ENCODE results near the gene MRPL49. TPM values are rescaled to one million over a fixed set of nuclear protein-coding genes. Genes with fewer than 3 reads are reported as not detected.

The MRPL49 gene
- total and polyA plus RNA-seq, 2 of the 13 experiments (the other 11 are each of a cell fraction or from before 2014, with no cell fraction given): 39.2 to 53.3 TPM

DNA sequence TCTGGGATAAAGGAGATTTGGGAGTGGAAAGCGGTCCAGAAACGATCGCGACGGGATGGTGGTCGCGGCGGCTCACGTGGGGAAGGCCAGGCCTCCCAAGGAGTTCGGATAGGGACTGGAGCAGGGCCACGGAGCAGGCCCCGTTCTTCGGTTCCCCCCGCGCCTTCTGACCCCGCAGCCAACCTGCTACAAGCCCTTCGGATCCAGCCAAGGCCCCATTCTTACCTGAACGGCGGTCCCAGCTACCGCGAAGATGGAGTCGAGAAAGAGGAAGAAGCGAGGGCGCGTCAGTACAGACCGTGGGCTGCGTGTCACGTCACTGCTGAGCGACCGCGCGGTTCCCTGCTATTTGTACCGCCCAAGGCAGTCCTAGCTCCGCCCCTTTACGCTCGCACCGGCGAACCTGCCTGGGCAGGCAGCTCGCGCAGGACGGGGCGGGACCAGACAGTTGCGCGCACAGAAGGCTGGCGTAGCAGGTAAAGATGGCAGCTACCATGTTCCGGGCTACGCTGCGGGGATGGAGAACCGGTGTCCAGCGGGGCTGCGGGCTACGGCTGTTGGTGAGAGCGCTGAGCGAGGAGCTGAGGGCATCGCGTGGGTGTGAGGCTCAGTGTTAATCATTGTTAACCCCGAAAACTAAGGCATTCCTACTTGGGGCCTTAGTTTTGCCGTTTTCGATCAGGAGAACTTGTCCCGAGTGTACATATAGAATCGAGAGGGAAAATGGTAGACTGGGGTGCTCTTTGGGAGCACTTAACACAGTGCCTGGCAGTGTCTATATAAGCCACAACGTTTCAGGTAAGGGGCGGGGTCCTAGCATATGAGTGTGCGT is at the start of gene MRPL49, which contains the start of gene FAU (continued):
- TF ChIP-seq, protein P1, sequence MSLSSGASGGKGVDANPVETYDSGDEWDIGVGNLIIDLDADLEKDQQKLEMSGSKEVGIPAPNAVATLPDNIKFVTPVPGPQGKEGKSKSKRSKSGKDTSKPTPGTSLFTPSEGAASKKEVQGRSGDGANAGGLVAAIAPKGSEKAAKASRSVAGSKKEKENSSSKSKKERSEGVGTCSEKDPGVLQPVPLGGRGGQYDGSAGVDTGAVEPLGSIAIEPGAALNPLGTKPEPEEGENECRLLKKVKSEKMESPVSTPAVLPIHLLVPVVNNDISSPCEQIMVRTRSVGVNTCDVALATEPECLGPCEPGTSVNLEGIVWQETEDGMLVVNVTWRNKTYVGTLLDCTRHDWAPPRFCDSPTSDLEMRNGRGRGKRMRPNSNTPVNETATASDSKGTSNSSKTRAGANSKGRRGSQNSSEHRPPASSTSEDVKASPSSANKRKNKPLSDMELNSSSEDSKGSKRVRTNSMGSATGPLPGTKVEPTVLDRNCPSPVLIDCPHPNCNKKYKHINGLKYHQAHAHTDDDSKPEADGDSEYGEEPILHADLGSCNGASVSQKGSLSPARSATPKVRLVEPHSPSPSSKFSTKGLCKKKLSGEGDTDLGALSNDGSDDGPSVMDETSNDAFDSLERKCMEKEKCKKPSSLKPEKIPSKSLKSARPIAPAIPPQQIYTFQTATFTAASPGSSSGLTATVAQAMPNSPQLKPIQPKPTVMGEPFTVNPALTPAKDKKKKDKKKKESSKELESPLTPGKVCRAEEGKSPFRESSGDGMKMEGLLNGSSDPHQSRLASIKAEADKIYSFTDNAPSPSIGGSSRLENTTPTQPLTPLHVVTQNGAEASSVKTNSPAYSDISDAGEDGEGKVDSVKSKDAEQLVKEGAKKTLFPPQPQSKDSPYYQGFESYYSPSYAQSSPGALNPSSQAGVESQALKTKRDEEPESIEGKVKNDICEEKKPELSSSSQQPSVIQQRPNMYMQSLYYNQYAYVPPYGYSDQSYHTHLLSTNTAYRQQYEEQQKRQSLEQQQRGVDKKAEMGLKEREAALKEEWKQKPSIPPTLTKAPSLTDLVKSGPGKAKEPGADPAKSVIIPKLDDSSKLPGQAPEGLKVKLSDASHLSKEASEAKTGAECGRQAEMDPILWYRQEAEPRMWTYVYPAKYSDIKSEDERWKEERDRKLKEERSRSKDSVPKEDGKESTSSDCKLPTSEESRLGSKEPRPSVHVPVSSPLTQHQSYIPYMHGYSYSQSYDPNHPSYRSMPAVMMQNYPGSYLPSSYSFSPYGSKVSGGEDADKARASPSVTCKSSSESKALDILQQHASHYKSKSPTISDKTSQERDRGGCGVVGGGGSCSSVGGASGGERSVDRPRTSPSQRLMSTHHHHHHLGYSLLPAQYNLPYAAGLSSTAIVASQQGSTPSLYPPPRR (CRISPR knock-in tag; IDR thresholded peaks at IDR 0.05; ENCODE audit: borderline replicate concordance): peak; percentile 31; the same call in 1 of the 2 replicates
- TF ChIP-seq, protein P2, sequence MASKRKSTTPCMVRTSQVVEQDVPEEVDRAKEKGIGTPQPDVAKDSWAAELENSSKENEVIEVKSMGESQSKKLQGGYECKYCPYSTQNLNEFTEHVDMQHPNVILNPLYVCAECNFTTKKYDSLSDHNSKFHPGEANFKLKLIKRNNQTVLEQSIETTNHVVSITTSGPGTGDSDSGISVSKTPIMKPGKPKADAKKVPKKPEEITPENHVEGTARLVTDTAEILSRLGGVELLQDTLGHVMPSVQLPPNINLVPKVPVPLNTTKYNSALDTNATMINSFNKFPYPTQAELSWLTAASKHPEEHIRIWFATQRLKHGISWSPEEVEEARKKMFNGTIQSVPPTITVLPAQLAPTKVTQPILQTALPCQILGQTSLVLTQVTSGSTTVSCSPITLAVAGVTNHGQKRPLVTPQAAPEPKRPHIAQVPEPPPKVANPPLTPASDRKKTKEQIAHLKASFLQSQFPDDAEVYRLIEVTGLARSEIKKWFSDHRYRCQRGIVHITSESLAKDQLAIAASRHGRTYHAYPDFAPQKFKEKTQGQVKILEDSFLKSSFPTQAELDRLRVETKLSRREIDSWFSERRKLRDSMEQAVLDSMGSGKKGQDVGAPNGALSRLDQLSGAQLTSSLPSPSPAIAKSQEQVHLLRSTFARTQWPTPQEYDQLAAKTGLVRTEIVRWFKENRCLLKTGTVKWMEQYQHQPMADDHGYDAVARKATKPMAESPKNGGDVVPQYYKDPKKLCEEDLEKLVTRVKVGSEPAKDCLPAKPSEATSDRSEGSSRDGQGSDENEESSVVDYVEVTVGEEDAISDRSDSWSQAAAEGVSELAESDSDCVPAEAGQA (IDR thresholded peaks at IDR 0.05; ENCODE audit: low read depth): peak; percentile 97
- TF ChIP-seq, protein P2 (CRISPR knock-in tag; IDR thresholded peaks at IDR 0.05; ENCODE audit: borderline replicate concordance): no peak
- TF ChIP-seq ZNF552 (CRISPR knock-in tag; IDR thresholded peaks at IDR 0.05; ENCODE audit: borderline replicate concordance): peak; percentile 17; the same call in 1 of the 2 replicates
- 0 out of 2 replicates have a peak, but pooled peaks have one; percentile 3 for TF ChIP-seq GLI4 (CRISPR knock-in tag; IDR thresholded peaks at IDR 0.05; ENCODE audit: borderline replicate concordance)
- TF ChIP-seq, protein P3, sequence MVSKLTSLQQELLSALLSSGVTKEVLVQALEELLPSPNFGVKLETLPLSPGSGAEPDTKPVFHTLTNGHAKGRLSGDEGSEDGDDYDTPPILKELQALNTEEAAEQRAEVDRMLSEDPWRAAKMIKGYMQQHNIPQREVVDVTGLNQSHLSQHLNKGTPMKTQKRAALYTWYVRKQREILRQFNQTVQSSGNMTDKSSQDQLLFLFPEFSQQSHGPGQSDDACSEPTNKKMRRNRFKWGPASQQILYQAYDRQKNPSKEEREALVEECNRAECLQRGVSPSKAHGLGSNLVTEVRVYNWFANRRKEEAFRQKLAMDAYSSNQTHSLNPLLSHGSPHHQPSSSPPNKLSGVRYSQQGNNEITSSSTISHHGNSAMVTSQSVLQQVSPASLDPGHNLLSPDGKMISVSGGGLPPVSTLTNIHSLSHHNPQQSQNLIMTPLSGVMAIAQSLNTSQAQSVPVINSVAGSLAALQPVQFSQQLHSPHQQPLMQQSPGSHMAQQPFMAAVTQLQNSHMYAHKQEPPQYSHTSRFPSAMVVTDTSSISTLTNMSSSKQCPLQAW (CRISPR knock-in tag; IDR thresholded peaks at IDR 0.05): no peak; the same call in 1 of the 2 replicates
- TF ChIP-seq, protein P4, sequence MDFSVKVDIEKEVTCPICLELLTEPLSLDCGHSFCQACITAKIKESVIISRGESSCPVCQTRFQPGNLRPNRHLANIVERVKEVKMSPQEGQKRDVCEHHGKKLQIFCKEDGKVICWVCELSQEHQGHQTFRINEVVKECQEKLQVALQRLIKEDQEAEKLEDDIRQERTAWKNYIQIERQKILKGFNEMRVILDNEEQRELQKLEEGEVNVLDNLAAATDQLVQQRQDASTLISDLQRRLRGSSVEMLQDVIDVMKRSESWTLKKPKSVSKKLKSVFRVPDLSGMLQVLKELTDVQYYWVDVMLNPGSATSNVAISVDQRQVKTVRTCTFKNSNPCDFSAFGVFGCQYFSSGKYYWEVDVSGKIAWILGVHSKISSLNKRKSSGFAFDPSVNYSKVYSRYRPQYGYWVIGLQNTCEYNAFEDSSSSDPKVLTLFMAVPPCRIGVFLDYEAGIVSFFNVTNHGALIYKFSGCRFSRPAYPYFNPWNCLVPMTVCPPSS (IDR thresholded peaks at IDR 0.05): no peak
- peak; percentile 28 for TF ChIP-seq ZNF781 (CRISPR knock-in tag; IDR thresholded peaks at IDR 0.05; ENCODE audit: borderline replicate concordance, not compliant biosample characterization)
- TF ChIP-seq, protein P5, sequence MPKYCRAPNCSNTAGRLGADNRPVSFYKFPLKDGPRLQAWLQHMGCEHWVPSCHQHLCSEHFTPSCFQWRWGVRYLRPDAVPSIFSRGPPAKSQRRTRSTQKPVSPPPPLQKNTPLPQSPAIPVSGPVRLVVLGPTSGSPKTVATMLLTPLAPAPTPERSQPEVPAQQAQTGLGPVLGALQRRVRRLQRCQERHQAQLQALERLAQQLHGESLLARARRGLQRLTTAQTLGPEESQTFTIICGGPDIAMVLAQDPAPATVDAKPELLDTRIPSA (CRISPR knock-in tag; IDR thresholded peaks at IDR 0.05; ENCODE audit: borderline replicate concordance): no peak
- no peak for TF ChIP-seq TCF12 (IDR thresholded peaks at IDR 0.05)
- peak; percentile 63; the same call in 1 of the 2 replicates for TF ChIP-seq TCF12 (CRISPR knock-in tag; IDR thresholded peaks at IDR 0.05)
- TF ChIP-seq MED8 (CRISPR knock-in tag; IDR thresholded peaks at IDR 0.05; ENCODE audit: insufficient replicate concordance): peak; percentile 80

Data from HepG2 (cell line).